GM21529 (cell line): ENCODE data around the gene CEP135.
"Not testable (repeated sequence)": the region's sequence is repeated elsewhere in the genome, so short reads cannot be mapped to it uniquely, and the experiment has no call there.

Source experiments
- ATAC-seq: cut with Tn5 transposase; IDR thresholded peaks from one replicate; pipeline ENCODE4 v1.9.1; 2021; ENCODE audit not compliant: unreplicated experiment

Gene CEP135, protein sequence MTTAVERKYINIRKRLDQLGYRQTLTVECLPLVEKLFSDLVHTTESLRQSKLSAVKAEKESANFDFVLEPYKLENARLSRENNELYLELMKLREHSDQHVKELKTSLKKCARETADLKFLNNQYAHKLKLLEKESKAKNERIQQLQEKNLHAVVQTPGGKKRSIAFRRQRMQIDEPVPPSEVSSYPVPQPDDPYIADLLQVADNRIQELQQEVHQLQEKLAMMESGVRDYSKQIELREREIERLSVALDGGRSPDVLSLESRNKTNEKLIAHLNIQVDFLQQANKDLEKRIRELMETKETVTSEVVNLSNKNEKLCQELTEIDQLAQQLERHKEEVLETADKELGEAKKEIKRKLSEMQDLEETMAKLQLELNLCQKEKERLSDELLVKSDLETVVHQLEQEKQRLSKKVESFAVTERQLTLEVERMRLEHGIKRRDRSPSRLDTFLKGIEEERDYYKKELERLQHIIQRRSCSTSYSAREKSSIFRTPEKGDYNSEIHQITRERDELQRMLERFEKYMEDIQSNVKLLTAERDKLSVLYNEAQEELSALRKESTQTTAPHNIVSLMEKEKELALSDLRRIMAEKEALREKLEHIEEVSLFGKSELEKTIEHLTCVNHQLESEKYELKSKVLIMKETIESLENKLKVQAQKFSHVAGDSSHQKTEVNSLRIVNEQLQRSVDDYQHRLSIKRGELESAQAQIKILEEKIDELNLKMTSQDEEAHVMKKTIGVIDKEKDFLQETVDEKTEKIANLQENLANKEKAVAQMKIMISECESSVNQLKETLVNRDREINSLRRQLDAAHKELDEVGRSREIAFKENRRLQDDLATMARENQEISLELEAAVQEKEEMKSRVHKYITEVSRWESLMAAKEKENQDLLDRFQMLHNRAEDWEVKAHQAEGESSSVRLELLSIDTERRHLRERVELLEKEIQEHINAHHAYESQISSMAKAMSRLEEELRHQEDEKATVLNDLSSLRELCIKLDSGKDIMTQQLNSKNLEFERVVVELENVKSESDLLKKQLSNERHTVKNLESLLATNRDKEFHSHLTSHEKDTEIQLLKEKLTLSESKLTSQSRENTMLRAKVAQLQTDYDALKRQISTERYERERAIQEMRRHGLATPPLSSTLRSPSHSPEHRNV

DNA sequence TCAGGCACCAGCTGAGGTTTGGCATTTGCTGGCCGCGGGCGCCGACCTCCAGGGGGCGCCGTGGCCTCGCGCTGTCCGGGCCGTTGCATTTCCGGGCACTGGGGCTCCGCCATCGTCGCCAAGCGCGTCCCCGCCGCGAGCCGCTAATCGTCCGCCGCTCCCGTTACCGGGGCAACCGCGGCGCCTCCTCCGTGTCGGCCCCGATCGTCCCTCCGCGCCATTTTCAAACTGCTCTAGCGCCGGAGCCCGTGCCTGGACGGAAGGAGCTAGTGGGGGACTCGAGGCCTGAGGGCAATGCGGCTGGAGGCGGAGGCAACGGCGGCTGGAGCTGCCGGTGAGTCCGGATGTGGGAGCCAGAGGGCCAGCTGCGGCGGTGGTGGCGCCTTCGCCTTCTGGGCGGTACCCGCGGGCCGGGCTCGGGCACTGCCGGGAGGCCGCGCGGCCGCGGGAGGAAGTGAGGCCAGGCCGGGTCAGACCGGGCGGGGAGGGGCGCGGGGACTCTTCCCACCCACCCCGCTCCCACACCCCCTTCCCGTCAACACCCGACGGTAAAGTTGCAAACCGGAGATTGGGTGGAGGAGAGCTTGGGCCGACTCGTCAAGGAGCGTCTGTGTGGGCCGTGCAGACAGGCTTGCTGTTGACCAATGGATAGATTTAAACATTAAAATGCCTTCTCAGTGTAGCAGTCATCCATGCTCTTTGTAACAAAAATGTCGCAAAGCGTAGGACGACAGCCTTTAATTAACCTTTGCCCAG, at the start of gene CEP135:
Gene CEP135 (plus strand): TSS at position 220 of the 756 bp plus-strand sequence. CDS start 3,186 bp downstream, outside the sequence.
- ATAC-seq: peak; percentile 79

DNA sequence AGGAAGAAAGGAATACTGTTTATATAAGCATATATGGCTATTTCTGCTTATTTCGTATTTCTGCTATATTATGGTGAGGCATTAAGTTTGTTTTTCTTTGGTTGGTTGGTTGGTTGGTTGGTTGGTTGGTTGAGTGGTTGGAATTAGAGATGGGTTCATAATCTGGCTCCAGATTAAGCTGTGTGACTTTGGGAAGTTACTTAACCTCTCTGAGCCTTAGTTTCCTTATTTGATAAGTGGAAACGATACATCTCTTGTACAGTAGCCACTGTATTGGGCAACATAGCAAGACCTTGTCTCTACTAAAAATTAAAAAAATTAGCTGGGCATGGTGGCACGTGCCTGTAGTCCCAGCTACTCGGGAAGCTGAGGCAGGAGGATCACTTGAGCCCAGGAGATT, 46.1 kb upstream of the CEP135 start:
- ATAC-seq: no peak

DNA sequence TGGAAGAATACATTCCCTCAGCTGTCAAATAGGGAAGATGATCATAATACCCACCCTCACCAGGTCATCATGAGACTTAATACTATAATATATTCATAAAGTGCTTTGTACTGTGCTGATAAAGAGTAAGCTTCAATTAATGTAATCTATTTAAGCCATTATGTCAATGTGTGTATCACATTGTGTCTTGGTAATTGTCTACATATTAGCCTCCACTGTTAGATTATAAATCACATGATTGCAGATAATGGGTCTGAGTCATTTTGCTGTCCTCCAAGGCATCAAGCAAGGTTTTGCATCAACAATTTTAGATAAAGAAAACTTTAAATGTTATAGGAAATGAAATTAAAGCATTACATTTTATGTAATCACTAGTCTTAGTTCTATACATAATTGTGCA, 45.2 kb upstream of the CEP135 start:
- ATAC-seq: no peak

DNA sequence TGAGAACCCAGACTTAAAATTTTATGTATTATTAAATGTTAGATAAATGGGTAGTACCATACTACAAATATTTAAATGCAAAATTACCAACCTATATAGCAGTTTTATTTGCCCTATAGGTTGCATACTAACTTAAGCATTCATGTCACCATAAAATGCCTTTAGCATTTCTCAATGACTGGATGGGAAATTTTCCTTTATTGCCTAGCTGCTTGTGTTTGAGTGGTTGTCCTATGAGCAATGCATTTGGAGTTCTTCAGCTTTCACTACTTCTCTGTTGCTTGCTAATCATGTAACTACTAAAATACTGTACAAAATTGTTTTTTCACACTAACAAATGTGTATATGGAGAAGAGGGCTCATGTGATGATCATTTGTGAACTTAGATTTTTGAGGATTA, 44.2 kb upstream of the CEP135 start:
- no peak for ATAC-seq

DNA sequence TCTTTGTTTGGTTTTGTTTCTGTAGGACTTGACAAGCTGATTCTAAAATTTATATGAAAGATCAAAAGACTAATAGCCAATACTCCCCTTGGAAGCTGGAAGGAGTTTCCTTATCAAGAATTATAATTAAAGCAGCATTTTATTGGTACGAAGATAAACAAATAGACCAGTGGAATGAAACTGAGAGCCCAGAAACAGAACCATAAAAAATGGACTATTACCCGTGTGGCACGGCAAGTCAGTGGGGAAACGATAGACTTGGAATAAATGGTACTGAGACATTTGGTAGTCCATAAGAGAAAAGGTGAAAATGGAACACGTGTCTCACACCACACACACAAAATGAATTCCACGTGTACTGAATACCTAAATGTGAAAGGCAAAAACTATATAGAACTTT, 42.4 kb upstream of the CEP135 start:
- ATAC-seq: no peak

DNA sequence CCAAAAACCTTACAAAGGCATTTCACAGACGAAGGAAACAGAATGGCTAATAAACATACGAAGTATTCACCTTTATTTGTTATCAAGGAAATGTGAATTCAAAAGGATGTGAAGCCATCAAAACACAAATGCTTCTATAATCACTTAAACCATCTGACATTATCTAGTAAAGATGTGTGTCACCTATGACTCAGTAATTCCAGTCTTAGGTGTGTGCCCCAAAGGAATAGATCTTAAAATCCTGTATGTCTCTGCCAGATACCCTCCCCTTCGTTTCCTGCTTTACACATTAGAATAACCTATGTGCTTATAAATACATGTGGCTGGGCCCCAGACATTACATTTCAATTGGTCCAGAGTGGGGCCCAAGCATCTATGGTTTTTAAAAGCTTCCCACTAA, 41.8 kb upstream of the CEP135 start:
- no peak for ATAC-seq

DNA sequence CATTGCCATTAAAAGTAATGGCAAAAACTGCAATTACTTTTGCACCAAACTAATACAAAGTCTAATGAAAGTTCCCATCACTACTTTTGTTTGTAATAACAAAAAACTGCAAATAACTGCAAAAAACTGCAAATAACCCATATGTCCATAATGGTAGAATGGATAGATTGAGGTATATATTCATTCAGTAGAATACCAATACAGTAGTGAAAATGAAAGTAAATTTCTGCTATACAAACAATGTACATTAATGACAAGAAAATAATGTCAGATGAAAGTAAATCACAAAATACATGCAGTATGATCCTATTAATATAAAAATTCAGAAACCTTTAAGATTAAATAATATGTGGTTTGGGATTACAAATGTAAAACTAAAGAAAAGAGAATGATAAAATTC, 41.3 kb upstream of the CEP135 start:
- ATAC-seq: no peak

DNA sequence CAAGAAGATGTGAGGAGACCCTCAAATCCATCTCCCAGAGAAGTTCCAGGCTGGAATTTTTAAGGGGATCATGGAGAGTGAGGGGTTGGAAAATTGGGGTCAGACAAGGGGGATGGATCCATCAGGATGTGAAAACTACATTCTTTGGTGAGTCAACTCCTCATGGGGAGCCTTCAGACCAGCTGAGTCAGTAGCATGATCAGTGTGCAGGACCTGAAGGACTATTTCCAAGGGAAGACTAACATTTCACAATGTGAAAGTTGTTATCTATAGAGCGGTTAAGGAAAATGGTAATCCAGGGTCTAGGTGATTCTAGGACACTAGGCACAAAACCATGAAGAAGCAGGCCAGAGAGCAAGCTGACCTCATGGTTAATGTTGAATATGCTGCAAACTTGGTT, 38.6 kb upstream of the CEP135 start:
- no peak for ATAC-seq

DNA sequence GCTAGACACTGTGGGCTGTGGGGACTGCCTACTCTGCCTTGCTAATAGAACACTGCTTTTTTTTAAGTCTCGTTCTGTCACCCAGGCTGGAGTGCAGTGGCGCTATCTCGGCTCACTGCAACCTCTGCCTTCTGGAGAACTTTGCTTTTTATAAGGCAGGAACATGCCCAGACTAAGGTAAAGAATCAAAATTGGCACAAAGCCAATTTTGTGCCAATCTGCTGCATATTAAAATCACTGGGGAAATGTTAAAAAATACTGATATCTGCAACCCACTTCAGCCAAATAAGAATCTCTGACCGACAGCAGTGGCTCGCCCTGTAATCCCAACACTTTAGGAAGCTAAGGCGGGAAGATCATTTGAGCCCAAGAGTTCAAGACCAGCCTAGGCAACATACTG, 36.5 kb upstream of the CEP135 start:
- no peak for ATAC-seq

DNA sequence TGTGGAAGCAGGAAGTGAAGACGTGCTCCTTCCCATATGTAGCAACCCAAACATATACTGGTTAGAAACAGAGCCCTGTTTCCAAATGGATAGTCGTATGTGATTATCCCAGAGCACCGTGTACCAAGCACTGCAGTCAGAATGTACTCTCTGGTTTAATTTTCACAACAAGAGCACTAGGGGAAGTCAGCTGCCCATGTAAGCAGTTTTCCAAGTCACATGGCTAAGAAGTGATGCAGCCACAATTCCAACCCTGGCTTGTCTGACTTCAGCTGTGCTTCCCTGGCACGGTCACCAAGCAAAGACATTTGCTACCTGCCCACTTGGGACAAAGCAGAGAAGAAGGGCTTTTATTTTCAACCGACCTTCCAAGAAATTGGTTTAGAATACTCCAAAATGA, 28.2 kb upstream of the CEP135 start:
- no peak for ATAC-seq

DNA sequence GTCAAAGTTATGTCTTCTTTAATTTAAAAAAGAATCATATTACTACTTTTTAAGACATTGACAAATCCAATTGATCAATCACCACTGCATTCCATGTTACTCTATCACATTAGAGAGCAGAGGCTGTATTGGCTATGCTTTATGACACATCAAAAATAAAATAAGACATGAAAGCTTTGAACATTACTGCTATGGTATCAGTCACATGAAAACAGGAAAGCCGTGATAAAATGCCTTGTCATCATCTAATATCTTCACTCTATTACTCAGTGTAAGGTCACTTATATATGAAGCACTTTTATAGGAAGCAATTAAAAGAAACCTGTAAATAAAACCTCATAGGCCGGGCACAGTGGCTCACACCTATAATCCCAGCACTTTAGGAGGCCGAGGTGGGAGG, 27.7 kb upstream of the CEP135 start:
- ATAC-seq: no peak

DNA sequence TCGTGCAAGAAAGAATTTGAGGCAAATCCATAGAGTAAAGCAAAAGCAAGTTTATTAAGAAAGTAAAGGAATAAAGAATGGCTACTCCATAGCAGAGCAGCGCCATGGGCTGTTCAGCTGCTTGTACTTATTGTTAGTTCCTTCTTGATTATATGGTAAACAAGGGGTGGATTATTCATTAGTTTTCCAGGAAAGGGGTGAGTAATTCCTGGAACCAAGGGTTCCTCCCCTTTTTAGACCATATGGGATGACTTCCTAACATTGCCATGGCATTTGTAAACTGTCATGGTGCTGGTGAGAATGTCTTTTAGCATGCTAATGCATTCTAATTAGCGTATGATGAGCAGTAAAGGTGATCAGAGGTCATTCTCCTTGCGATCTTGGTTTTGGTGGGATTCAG, 23.5 kb upstream of the CEP135 start:
- no peak for ATAC-seq

DNA sequence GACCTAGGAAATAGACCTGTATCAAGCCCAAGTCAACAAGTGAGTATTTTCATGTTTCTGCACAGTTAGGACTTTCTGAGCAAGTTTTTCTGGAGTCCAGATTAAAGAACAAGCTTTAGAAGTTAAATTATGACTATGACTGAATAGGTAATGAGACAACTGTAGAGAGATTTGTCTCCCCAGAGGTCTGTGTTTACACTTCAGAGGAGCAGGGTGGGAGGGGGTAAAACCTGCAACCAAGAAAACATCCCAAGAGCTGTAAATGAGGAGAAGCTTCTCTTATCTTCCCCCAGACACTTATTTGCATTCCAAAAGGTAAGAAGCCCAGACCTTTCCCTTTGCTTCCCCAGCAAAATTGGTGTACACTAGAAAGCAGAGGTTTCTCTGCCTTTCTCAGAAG, 22.1 kb upstream of the CEP135 start:
- ATAC-seq: peak; percentile 70

DNA sequence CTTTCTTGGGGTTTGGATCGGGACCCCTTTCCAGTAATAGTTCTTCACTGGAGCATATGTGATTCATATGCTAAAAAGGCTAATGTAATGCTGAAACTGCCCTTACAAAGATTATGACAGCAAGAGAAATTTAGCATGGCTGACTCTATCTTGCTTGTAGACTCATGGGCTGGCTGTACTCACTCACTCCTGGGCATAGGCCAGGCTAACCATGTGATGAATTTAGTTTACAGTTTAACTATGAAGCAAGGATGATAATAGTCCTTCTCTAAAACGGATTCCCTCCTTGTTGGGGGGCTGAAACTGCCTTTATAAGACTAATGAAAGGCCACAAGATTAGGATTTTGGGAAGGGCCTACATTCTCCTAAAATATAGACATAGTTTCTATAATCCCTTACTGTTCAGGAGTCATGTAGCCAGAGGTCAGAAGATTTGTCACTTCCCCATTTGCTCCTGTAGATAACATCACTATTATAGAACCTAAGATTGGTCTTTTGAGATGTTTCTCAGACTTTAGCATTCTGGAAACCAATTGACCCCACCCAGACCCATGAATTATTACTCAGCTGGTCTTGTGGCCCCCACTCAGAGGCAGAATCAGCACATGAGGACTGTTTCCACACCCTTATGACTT, 20.8 kb upstream of the CEP135 start:
- no peak for ATAC-seq

DNA sequence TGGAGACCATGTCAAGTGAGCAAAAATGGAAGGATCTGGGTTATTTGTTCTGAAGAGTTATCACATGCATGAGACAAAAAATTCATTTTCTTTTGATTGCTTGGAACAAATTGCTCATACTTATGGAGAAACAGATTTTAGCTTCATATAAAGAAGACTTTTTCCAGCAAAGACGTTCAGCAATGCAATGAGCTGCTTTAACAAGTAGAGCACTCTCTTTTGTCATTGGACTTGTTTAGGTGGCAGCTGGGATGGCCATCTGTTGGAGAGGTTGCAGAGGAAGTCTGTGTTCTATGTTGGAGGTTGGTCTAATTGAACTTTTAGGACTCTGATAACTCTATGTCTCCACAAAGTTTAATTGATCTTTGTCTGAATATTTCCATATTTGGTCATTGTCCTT, 19.9 kb upstream of the CEP135 start:
- ATAC-seq: no peak

DNA sequence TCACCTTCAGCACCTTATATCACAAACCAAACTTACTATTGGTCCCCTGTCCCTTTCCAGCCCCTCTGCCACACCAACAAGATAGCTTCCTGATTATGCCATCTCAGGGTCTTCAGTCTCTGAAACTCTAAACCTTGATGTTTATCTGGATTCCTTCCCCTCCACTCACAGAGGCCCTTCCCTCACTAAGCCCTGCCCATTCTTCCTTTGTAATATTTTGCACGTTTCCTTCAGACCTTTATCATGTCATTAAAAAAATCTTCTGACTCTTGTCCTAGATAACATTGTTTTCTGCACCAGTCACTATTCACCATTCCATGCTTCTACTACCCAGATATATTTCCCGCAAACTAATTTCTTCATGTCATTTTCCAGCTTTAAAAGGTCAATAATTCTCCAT, 17.7 kb upstream of the CEP135 start:
- ATAC-seq: no peak

DNA sequence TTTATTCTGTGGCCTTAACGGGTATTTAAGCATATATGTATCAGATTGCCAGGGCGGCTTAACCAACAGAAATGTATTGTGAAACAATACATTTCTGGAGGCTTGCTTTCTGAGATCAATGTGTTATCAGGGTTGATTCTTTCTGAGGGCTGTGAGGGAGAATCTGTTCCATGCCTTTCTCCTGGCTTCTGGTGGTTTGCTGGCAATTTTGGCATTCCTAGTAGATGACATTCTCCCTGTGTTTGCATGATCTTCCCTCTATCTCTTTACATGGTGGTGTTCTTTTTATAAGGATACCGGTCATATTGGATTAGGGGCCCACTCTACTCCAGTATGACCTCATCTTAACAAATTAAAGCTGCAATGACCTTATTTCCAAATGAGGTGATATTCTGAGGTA, 16.9 kb upstream of the CEP135 start:
- no peak for ATAC-seq

DNA sequence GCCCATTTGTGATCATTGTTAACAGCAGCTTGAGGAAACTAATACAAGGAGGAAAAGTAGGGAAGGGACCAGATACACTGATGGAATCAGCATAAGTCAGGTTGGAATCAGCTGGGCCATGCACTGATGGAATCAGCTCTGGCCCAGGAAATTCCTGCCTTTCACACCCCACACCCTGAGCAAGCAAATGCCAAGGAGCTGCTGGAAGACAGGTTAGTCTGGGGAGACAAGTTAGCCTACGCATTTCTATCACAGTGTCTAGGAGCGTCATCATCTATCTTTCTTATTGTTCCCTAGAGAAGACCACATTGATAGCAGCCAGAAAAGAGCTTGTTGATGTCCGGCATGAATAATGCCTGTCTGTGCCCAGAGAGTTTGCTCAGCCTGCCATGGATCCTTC, 16.2 kb upstream of the CEP135 start:
- no peak for ATAC-seq

DNA sequence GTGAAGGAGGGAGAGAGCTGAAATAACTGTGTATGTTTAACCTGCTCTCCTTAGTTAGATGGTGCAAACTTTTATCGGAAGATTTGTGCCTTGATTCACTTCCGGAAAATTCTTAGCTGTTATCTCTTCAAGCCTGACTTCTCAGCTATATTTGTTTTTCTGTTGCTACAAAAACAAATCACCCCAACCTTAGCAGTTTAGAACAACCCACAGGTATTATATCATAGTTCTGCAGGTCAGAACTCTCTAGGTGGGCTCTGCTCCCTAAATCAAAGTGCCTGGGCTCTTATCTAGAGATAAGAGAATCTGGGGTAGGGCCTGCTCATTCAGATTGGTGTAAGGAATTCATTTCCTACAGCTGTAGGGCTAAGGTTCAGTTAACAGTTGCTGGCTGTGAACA, 15.1 kb upstream of the CEP135 start:
- ATAC-seq: no peak

DNA sequence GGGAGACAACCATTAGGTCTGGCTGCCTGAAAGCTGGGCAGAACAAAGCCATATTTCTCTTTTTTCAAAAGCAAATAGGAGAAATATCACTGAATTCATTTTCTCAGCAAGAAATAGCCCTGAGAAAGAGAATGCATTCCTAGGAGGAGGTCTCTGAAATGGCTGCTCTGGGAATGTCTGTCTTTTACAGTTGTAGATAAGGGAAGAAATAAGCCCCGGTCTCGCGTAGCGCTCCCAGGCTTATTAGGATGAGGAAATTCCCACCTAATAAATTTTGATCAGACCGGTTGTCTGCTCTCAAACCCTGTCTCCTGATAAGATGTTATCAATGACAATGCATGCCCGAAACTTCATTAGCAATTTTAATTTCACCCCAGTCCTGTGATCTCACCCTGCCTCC, 12.8 kb upstream of the CEP135 start:
- ATAC-seq: not testable (repeated sequence)

DNA sequence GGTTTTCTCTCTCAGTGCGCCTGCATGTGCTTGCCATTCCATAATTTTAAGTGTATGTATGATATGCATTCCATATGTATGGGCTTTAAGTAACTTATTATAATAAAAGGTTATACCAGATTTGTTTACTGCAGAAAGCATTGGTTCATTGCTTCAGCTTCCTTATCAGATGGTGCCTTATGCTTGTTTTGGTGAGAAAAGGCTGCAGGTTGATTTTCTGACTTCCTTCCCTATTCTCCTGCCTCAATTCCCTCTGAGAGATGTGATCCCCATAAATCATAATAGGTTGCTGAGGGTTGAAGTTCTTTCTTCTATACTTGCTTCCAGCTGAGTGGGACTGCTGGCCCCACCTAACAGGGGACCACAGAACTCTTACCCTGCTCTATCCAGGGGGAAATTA, 10.3 kb upstream of the CEP135 start:
- ATAC-seq: no peak
